GM12878 (cell line): ENCODE measurements around the gene RERG. TPM values are rescaled to one million over a fixed set of nuclear protein-coding genes. Genes with fewer than 3 reads are reported as not detected.

Source experiments
- ATAC-seq: fragments of 200-7000 bp; cut with Tn5 transposase; 3 replicates; pipeline ENCODE4 v1.9.1; 2020; ENCODE audit warnings: mild to moderate bottlenecking, moderate library complexity
- BruUV-seq: library from RNA; stranded (reverse); fragments of 400-500 nt; replicated peaks from 2 replicates; lab custom pipeline; 2021; lab: Mats Ljungman, UMichigan
- CTCF ChIA-PET: fragments of 300-600 bp; sonication (Branson Sonifier 250); formaldehyde crosslinking; extraction: SDS; loops from one replicate; lab custom pipeline; 2021; ENCODE audit warnings: inconsistent platforms; lab: Yijun Ruan, JAX
- POLR2A ChIA-PET: fragments of 350-600 bp; formaldehyde crosslinking; extraction: SDS; loops from one replicate; lab custom pipeline; 2021; ENCODE audit warnings: inconsistent platforms; lab: Charles Lee
- RAD21 ChIA-PET: fragments of 300-600 bp; sonication (Branson Sonifier 250); formaldehyde crosslinking; loops from one replicate; lab custom pipeline; 2023; ENCODE audit warnings: antibody characterized with exemption; ENCODE audit not compliant: unreplicated experiment; lab: Charles Lee
- SMC1A ChIA-PET: fragments of 300-600 bp; sonication (Branson Sonifier 250); formaldehyde crosslinking; loops from one replicate; lab custom pipeline; 2023; ENCODE audit not compliant: unreplicated experiment, uncharacterized antibody; lab: Charles Lee
- DNase-seq: peaks from one replicate; pipeline ENCODE4 v3.0.0-alpha.2; 2011; ENCODE audit warnings: low read depth, low spot score
- FAIRE-seq: peaks from 3 replicates; lab custom pipeline; 2011; peaks lifted over from hg19 to GRCh38; lab: Jason Lieb, UNC
- H2AFZ ChIP-seq: 2 replicates; pipeline ENCODE4 v1.6.0; 2011; ENCODE audit warnings: low read depth, low read length, control low read depth; ENCODE audit not compliant: control insufficient read depth
- H3K27ac ChIP-seq: 2 replicates; pipeline ENCODE4 v1.5.1; 2011; ENCODE audit warnings: control low read depth; ENCODE audit not compliant: control insufficient read depth, insufficient read depth
- H3K27me3 ChIP-seq, 2 experiments: replicated peaks in 1 of 2; 2 replicates each; pipeline versions ENCODE4 v1.6.0 to v1.6.1; 2011; ENCODE audit warnings: low read length in 1 of 2; ENCODE audit not compliant: control insufficient read depth in 2 of 2, insufficient read depth in 2 of 2
- H3K36me3 ChIP-seq, 2 experiments: 2 replicates each; pipeline ENCODE4 v1.5.1; 2011; ENCODE audit warnings: low read length in 1 of 2; ENCODE audit not compliant: control insufficient read depth in 2 of 2, insufficient read depth in 2 of 2
- H3K4me1 ChIP-seq: 2 replicates; pipeline ENCODE4 v1.6.1; 2011; ENCODE audit warnings: mild to moderate bottlenecking, low read length, moderate library complexity, mixed read lengths; ENCODE audit not compliant: control insufficient read depth, insufficient read depth
- H3K4me2 ChIP-seq: 2 replicates; pipeline ENCODE4 v1.6.0; 2011; ENCODE audit warnings: control low read depth; ENCODE audit not compliant: control insufficient read depth, insufficient read depth
- H3K4me3 ChIP-seq: fragments of 200-600 bp; sonication (generic); 2 replicates; pipeline ENCODE4 v1.5.1; 2016
- H3K79me2 ChIP-seq: 2 replicates; pipeline ENCODE4 v1.6.0; 2011; ENCODE audit warnings: low read length; ENCODE audit not compliant: control insufficient read depth, insufficient read depth
- H3K9ac ChIP-seq: 2 replicates; pipeline ENCODE4 v1.8.0; 2011; ENCODE audit warnings: low read length, control low read depth, mixed read lengths; ENCODE audit not compliant: control insufficient read depth, insufficient read depth
- H3K9me3 ChIP-seq: replicated peaks from 3 replicates; pipeline ENCODE4 v1.5.1; 2011; ENCODE audit warnings: mild to moderate bottlenecking, low read length; ENCODE audit not compliant: control insufficient read depth, insufficient read depth
- H4K20me1 ChIP-seq: 2 replicates; pipeline ENCODE4 v1.6.0; 2011; ENCODE audit not compliant: control insufficient read depth, insufficient read depth
- BCL11A ChIP-seq: IDR thresholded peaks from 2 replicates; pipeline ENCODE4 v1.6.1; 2011; ENCODE audit warnings: low read depth, low read length
- IRF4 ChIP-seq: IDR thresholded peaks from 2 replicates; pipeline ENCODE4 v1.6.1; 2011; ENCODE audit warnings: low read depth, low read length
- KDM1A ChIP-seq: fragments of 200-600 bp; sonication (generic); IDR thresholded peaks from 2 replicates; pipeline ENCODE4 v1.6.1; 2016; ENCODE audit warnings: borderline replicate concordance
- PAX5 ChIP-seq: IDR thresholded peaks from 2 replicates; pipeline ENCODE4 v1.6.1; 2011; ENCODE audit warnings: low read depth, low read length, borderline replicate concordance
- RAD51 ChIP-seq: fragments of 450-650 bp; IDR thresholded peaks from 2 replicates; pipeline ENCODE4 v1.6.1; 2016; ENCODE audit warnings: moderate library complexity, mild to moderate bottlenecking, inconsistent platforms
- WGBS: methylation state at CpG from one replicate; pipeline ENCODE4 v1.1.6; 2016; ENCODE audit warnings: low lambda C conversion rate; ENCODE audit not compliant: insufficient replicate concordance, insufficient coverage; ENCODE audit errors: missing lambda C conversion rate; 5-methylcytosine and 5-hydroxymethylcytosine counted together
- in situ Hi-C: fragments of 300-500 bp; cut with MboI; formaldehyde crosslinking; loops from 9 replicates; pipeline ENCODE4 v1.14.3; 2018; ENCODE audit warnings: mixed read lengths
- intact Hi-C: fragments of 100-400 bp; cut with micrococcal nuclease; formaldehyde crosslinking; loops from one replicate; pipeline ENCODE4 v1.14.2; 2022; ENCODE audit not compliant: unreplicated experiment
- polyA plus RNA-seq, 11 experiments: library from polyadenylated mRNA; depleted of rRNA in 4 of 11; unstranded in 6 of 11; stranded (reverse) in 5 of 11; fragments of >200 nt; fragmentation: Nextera tagmentation in 4 of 11; fragmentation: Illumina TruSeq in 1 of 11; extraction: Ambion mirVana in 4 of 11; extraction: Trizol in 1 of 11; gene quantifications; 1 replicate in 1 of 11; 2 replicates in 10 of 11; pipeline versions ENCODE4 v1.2.1 to v1.2.3, GENCODE V29; 2011 to 2016; ENCODE audit warnings: inconsistent platforms in 2 of 11, missing spikeins in 2 of 11, low read depth in 1 of 11
- total RNA-seq, 4 experiments: library from RNA; depleted of rRNA in 3 of 4; stranded (reverse); fragments of >200 nt in 3 of 4; fragmentation: Illumina TruSeq in 1 of 4; extraction: Trizol in 1 of 4; gene quantifications; 2 replicates each; pipeline versions ENCODE4 v1.2.1 to v1.2.3, GENCODE V29; 2013 to 2021
- TF ChIP-seq, protein P1 (sequence below): fragments of 450-650 bp; IDR thresholded peaks from 2 replicates; pipeline ENCODE4 v1.6.1; 2018; ENCODE audit warnings: mild to moderate bottlenecking, low read depth, moderate library complexity; ENCODE audit not compliant: partially characterized antibody
- TF ChIP-seq, protein P2 (sequence below): fragments of 450-650 bp; IDR thresholded peaks from 2 replicates; pipeline ENCODE4 v1.6.1; 2017; ENCODE audit warnings: antibody characterized with exemption, mild to moderate bottlenecking, moderate library complexity

The RERG gene
- total and polyA plus RNA-seq, 10 of the 15 experiments (the other 5 are each of a cell fraction or from before 2014, with no cell fraction given), result 0.03 to 5.3 (median 0.05) TPM; not detected in 5

DNA sequence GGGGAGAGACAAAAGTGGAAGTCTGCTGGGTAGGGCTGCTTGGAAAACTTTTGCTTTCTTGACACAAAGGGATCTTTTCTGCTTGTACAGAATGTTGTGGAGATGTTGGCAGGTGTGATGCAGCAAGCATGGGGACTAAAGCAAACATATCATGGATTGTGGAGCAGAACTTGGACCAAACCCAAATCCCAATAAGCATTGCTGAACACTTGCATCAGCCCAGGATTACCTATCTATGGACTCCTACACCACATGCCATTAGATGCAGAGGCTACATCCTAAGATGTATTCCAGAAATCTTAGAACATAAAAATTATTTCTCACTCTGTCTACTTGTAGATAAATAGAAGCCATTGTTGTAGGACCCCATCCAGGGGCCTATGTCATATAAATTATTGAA, 44.7 kb upstream of the RERG start:
- ChIA-PET SMC1A (no interaction called here), RAD21 (no interaction called here), POLR2A (no interaction called here), CTCF (interaction anchor here (0.7 kb wide), 1 partner anchor 53 kb away, joined by 3 read pairs; no protein-coding TSS in a partner anchor)
- Histone ChIP-seq H3K36me3 (no peaks in the 10 kb centered on the region), H4K20me1 (no peaks in the 10 kb centered on the region), H3K9ac (no peak overlapping the region), H3K4me1 (no peaks in the 10 kb centered on the region), H3K4me3 (no peak overlapping the region), H3K79me2 (no peaks in the 10 kb centered on the region), H3K27ac (no peak overlapping the region), H3K27me3 (no peaks in the 10 kb centered on the region), H3K9me3 (no peaks in the 10 kb centered on the region), H3K4me2 (no peak overlapping the region), H2AFZ (no peak overlapping the region)
- ATAC-seq (no peak), DNase-seq (no peak), FAIRE-seq (no peak)
- intact Hi-C loops, result loop anchor here (5.0 kb wide), 1 partner anchor 419 kb away; no protein-coding TSS in a partner anchor
- no TSS peak for BruUV-seq
- TF ChIP-seq, protein P1, sequence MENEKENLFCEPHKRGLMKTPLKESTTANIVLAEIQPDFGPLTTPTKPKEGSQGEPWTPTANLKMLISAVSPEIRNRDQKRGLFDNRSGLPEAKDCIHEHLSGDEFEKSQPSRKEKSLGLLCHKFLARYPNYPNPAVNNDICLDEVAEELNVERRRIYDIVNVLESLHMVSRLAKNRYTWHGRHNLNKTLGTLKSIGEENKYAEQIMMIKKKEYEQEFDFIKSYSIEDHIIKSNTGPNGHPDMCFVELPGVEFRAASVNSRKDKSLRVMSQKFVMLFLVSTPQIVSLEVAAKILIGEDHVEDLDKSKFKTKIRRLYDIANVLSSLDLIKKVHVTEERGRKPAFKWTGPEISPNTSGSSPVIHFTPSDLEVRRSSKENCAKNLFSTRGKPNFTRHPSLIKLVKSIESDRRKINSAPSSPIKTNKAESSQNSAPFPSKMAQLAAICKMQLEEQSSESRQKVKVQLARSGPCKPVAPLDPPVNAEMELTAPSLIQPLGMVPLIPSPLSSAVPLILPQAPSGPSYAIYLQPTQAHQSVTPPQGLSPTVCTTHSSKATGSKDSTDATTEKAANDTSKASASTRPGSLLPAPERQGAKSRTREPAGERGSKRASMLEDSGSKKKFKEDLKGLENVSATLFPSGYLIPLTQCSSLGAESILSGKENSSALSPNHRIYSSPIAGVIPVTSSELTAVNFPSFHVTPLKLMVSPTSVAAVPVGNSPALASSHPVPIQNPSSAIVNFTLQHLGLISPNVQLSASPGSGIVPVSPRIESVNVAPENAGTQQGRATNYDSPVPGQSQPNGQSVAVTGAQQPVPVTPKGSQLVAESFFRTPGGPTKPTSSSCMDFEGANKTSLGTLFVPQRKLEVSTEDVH, result no peak
- in situ Hi-C loops, result loop anchor here (10.0 kb wide), 1 partner anchor 541 kb away; no protein-coding TSS in a partner anchor

DNA sequence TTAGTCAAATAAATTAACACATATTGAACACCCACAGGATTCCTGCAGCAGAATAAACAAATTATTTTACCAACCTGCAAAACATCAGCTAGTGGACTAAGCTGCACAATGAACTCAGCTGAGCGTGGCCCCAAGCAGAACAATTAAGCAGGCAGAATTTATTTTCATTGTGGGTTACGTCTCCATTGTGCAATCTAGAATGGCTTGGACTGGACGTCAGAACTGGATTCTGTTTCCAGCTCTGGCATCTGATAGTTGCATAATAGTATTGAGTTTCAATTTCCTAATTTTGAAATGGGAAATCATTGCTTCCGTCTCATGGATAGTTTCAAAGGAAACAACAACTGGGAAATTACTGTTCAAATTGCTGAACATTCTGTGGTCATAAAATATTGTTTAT, 35.5 kb upstream of the RERG start:
- H3K4me3 ChIP-seq, result no peak overlapping the region
- ChIA-PET RAD21 (no interaction called here), SMC1A (interaction anchor here (0.8 to 1.0 kb wide), 2 partner anchors 10 to 275 kb away, joined by 3 read pairs; no protein-coding TSS in a partner anchor), POLR2A (no interaction called here), CTCF (no interaction called here)
- no peaks in the 10 kb centered on the region for H3K9me3 ChIP-seq
- TF ChIP-seq RAD51 (no peak), KDM1A (no peak), PAX5 (no peak), BCL11A (no peak), IRF4 (no peak)
- TF ChIP-seq, protein P2, sequence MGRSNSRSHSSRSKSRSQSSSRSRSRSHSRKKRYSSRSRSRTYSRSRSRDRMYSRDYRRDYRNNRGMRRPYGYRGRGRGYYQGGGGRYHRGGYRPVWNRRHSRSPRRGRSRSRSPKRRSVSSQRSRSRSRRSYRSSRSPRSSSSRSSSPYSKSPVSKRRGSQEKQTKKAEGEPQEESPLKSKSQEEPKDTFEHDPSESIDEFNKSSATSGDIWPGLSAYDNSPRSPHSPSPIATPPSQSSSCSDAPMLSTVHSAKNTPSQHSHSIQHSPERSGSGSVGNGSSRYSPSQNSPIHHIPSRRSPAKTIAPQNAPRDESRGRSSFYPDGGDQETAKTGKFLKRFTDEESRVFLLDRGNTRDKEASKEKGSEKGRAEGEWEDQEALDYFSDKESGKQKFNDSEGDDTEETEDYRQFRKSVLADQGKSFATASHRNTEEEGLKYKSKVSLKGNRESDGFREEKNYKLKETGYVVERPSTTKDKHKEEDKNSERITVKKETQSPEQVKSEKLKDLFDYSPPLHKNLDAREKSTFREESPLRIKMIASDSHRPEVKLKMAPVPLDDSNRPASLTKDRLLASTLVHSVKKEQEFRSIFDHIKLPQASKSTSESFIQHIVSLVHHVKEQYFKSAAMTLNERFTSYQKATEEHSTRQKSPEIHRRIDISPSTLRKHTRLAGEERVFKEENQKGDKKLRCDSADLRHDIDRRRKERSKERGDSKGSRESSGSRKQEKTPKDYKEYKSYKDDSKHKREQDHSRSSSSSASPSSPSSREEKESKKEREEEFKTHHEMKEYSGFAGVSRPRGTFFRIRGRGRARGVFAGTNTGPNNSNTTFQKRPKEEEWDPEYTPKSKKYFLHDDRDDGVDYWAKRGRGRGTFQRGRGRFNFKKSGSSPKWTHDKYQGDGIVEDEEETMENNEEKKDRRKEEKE, result no peak
- intact Hi-C loops, result no loop called here
- H3K4me1 ChIP-seq, result no peaks in the 10 kb centered on the region
- FAIRE-seq (no peak), ATAC-seq (no peak), DNase-seq (no peak)
- H3K27ac ChIP-seq, result no peak overlapping the region
- H3K79me2 ChIP-seq, result no peaks in the 10 kb centered on the region
- H3K36me3 ChIP-seq, result no peaks in the 10 kb centered on the region
- H4K20me1 ChIP-seq, result no peaks in the 10 kb centered on the region
- no peak overlapping the region for H3K4me2 ChIP-seq
- H2AFZ ChIP-seq, result no peak overlapping the region
- in situ Hi-C loops, result no loop called here
- whole genome bisulfite sequencing, result 25% methylated on average over 4 of the region's 4 CpGs
- no peak overlapping the region for H3K9ac ChIP-seq
- no TSS peak for BruUV-seq
- H3K27me3 ChIP-seq, result no peaks in the 10 kb centered on the region
